Activated CD4-positive, alpha-beta T cell treated with anti-CD3 and anti-CD28 coated beads for 24 hours (primary cell): ENCODE results near the gene GALNT1.

Experiments used
- DNase-seq, 2 donors: peaks; one replicate each; pipeline ENCODE4 v3.0.0-alpha.2; 2020; ENCODE audit warnings: low read depth in 2 of 2

GALNT1 gene

GRCh38 chr18:35716169-35716831 is 134.8 kb downstream of the GALNT1 start:
- DNase-seq: no peak

DNA sequence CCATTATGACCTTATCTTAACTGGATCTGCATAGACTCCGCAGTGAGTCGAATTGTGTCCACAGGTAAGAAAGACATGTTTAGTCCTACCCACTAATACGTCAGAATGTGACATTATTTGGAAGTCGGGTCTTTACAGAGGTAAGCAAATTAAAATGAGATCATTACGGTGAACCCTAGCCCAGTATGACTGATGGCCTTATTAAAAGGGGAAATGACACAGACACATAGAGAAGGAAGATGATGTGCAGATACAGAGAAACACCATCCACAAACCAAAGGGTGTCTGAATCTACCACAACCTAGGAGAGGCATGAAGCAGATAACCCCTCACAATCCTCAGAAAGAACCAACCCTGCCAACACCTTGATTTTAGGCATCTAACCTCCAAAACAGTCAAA is 135.6 kb downstream of the GALNT1 start:
- no peak for DNase-seq

GRCh38 chr18:35721431-35722081 is 140.0 kb downstream of the GALNT1 start:
- DNase-seq: no peak

DNA sequence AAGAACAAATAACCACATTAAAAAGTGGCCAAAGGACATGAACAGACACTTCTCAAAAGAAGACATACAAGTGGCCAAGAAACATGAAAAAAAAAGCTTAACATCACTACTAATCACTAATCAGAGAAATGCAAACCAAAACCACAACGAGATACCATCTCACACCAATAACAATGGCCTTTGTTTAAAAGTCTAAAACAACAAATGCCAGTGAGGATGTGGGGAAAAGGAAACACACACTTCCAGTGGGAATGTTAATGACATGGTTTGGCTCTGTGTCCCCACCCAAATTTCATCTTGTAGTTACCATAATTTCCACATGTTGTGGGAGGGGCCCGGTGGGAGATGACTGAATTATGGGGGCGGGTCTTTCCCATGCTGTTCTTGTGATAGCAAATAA is 147.1 kb downstream of the GALNT1 start:
- DNase-seq: no peak

DNA sequence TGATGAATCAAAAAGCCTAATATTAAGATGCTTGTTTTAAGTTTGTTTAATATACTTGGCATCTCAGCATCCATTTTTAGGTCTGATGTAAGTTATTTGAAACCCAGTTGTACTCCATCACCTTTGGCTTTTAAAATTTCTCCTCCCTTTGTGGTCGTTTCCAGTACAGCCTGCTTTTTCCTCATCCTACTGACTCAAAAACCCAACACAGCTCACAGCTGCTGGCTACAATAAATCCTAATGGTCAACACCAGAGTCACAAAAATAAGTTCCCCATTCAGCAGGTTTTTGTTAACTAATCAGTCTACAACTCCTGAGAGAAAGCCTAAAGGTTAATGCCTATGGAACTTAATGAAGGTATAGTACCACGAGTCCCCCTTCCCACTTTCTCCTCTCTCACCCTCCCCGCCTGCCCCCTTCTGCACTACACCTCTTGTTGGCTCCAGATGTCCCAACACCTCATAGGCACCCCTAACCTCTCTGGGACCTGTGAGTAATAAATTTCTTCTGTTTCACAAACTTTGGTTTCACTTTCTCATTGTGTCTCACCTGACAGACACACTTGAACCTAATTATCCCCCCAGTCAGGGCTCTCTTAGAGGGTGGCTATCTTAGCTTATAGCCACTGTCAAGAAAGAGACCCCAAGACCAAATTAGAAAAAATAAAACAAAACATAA is 148.6 kb downstream of the GALNT1 start:
- no peak for DNase-seq

- DNase-seq: no peak
Observed at GRCh38 chr18:35730691-35731370, 149.3 kb downstream of the GALNT1 start.

DNA sequence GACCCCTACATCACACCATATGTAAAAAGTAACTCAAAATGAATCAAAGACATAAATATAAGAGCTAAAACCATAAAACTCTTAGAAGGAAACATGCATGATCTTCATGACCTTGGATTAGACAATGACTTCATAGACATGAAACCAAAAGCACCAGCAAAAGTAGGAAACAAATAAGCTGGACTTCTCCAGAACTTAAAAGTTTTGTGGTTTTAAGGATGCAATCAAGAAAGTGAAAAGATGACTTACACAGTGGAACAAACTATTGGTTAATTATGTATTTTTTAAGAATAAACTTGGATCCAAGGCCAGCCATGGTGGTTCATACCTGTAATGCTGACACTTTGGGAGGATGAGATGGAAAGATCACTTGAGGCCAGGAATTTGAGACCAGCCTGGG is 150.2 kb downstream of the GALNT1 start:
- DNase-seq: no peak

GRCh38 chr18:35732162-35732561 is 150.6 kb downstream of the GALNT1 start:
- no peak for DNase-seq

GRCh38 chr18:35732636-35733035 is 151.1 kb downstream of the GALNT1 start:
- no peak for DNase-seq

DNA sequence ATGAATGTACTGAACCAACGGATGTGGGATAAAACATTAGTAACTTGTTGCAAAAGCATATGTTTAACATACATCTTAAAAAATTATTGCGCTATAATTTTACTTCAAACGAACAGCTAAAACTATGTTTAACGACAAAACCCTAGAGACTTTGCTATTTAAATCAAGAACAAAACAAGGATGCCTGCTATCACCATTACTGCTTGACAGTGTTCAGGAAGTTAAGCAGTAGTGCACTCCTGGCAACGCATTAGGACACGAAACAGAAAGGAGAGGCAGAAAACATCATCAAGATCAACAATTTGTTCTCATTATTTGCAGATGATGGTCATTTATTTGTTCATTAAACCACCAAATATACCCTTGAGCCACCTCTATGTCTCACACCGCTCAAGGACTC is 151.9 kb downstream of the GALNT1 start:
- no peak for DNase-seq

DNA sequence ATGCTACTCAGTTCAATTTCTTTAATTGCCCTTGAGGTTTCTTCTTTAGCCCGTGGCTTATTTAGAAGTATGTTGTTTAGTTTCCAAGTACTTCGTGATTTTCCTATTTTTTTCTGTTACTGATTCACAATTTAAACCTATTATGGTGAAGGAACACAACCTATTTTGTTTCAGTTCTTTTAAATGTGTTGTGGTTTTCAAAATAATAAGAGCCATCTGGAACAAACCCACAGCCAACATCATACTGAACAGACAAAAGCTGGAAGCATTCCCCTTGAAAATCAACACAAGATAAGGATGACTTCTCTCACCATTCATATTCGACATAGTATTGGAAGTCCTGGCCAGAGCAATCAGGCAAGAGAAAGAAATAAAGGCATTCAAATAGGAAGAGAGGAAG is 155.2 kb downstream of the GALNT1 start:
- no peak for DNase-seq

GRCh38 chr18:35739778-35740177 is 158.2 kb downstream of the GALNT1 start:
- no peak for DNase-seq

- no peak for DNase-seq
Observed at GRCh38 chr18:35740656-35741055, 159.1 kb downstream of the GALNT1 start.

- DNase-seq: no peak
Observed at GRCh38 chr18:35743916-35744315, 162.4 kb downstream of the GALNT1 start.

DNA sequence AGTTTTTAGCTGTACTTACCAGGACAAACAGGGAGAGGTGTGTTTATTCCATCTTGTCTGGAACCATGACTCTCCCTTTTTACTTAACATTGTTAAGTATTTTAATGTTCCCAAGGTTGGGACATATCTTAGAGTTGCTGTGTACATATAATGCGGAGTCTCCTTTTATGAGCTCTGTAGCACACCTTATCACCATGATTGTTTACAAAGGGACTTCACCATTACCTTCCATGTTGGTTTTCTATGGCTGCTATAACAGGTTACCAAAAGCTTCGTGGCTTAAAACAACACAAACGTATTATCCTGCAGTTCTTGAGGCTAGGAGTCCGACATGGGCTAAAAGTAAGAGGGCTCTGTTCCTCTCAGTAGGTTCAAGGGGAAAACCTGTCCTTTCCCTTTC is 164.3 kb downstream of the GALNT1 start:
- DNase-seq: no peak

- DNase-seq: no peak
Observed at GRCh38 chr18:35746826-35747339, 165.3 kb downstream of the GALNT1 start.

DNA sequence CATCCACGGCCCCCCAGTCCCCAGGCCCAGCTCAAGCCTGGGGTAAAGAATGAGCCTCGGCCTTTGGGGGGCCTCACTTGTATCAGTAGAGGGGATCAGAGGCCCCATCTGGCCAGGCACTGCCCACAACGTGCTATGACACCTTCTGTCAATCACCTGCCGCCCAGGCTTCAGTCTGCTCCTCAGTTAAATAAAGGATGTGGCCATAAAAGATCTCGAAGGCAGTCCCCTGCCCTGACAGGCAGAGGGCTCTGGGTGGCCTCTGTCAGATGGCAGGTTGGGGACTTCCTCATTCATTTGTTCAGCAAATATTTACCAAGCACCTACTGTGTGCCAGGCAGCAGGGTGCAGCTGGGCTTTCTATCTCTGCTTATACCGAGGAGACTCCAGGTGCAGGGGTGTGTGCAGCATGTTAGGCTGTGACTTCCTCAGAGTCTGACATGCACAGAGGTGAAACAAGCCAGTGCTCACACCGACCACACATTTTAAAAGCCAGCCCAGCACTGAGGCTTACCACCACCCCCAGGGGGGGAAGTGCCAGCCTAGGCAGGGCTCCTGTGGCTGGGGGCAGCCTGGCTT is 166.4 kb downstream of the GALNT1 start:
- no peak for DNase-seq

GRCh38 chr18:35749701-35750100 is 168.2 kb downstream of the GALNT1 start:
- DNase-seq: no peak

DNA sequence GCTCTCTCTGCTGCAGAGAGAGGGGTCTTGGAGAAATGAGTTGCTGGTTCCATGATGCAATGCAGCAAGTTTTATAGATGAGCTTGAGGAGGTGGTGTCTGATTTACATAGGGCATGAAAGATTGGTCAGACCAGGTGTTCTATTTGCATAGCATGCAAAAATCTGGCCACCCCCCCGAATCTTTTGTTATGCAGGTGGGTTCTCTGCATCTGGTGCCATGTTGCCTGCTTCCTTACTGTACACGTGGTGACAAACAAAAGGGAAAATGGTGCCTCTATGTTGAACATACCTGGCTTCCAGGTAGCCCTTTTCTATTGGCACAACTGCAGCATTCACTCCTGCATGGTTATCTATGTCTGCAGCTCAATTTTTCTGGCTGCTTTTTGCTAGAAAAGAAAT is 169.4 kb downstream of the GALNT1 start:
- DNase-seq: no peak

- DNase-seq: no peak
Observed at GRCh38 chr18:35753306-35753910, 171.9 kb downstream of the GALNT1 start.

DNA sequence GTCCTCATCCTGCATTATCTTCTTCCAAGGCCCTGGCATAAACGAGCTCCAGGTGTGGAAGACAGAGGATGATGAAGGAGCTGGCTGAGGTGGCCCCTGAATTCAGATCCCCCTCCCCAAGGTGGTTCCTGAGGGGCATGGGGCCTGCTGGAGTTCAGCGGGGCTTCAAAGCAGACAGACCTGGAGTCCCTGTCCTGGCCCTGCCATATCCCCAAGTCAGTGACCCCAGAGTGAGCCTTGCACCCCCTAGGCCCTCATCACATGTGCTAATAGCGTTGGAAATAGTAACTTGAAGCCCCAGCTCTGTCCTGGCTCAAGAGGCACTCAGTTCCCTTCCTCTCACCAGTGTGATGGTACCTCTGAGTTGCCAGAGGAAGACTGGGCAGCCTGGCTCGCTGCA is 172.9 kb downstream of the GALNT1 start:
- DNase-seq: no peak

DNA sequence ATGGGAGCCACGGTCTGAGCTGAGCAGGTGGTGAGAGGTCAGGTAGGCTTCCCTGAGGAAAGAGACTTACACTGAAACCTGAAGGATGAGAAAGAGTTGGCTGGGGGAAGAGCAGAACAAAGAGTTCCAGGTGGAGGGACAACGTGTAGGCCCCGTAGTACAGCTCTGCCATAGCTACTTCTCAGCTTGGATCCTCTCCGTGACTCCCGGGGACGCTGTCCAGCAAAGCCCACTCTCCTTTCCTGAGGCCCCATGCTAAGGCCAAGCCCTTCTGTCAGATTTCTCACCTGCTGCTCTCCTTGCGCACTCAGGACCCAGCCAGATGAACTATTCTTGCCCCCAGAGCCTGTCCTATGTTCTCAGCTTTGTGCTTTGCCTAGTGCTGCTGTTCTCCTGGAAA is 173.8 kb downstream of the GALNT1 start:
- no peak for DNase-seq
